ENCODE results near the gene VSTM4.

DNA sequence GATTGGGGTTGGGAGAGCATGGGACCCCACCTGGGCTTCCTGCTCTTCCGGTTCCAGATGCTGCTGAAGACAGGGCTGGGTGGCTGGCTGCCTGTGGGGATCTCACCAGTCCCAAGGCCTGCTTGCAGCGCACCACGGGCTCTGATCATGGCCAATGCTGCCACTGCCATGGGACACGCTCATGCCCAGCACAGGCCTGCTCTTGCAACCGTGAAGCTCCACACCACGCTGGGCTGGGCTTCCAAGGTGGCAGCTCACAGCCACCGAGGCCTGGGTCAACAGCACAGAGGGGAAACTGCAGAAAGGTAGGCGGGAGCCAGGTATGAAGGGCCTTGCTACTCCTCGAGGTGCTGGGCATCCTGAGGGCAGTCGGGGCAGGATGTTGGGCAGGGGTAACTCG lies 103.6 kb downstream of the VSTM4 start:
- TF ChIP-seq POLR2A (IDR thresholded peaks at IDR 0.05): no peak
- TF ChIP-seq, protein P1, sequence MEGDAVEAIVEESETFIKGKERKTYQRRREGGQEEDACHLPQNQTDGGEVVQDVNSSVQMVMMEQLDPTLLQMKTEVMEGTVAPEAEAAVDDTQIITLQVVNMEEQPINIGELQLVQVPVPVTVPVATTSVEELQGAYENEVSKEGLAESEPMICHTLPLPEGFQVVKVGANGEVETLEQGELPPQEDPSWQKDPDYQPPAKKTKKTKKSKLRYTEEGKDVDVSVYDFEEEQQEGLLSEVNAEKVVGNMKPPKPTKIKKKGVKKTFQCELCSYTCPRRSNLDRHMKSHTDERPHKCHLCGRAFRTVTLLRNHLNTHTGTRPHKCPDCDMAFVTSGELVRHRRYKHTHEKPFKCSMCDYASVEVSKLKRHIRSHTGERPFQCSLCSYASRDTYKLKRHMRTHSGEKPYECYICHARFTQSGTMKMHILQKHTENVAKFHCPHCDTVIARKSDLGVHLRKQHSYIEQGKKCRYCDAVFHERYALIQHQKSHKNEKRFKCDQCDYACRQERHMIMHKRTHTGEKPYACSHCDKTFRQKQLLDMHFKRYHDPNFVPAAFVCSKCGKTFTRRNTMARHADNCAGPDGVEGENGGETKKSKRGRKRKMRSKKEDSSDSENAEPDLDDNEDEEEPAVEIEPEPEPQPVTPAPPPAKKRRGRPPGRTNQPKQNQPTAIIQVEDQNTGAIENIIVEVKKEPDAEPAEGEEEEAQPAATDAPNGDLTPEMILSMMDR (IDR thresholded peaks at IDR 0.05): no peak

Data from heart left ventricle (tissue), 13 donors.